Adrenal gland (tissue), 12 donors: ENCODE results near the gene CPTP. TPM values are rescaled to one million over a fixed set of nuclear protein-coding genes. Genes with fewer than 3 reads are reported as not detected.

Source experiments
- DNase-seq, 7 donors: peaks; one replicate each; pipeline ENCODE4 v3.0.0-alpha.2; 2019 to 2020
- H3K27ac ChIP-seq, 5 donors: fragments of 200-600 bp; sonication (generic) in 4 of 5; 1 replicate in 3 of 5; 2 replicates in 2 of 5; pipeline versions ENCODE4 v1.5.1 to v1.8.0; 2016 to 2020; ENCODE audit warnings: mild to moderate bottlenecking in 1 of 5
- H3K27me3 ChIP-seq: fragments of 200-600 bp; 2 replicates; pipeline ENCODE4 v1.8.0; 2021
- H3K36me3 ChIP-seq, 2 donors: fragments of 200-600 bp; replicated peaks in 1 of 2; 1 replicate in 1 of 2; 2 replicates in 1 of 2; pipeline versions ENCODE4 v1.5.1 to v1.8.0; 2018 to 2022
- H3K4me1 ChIP-seq, 2 donors: fragments of 200-600 bp; replicated peaks in 1 of 2; 1 replicate in 1 of 2; 2 replicates in 1 of 2; pipeline versions ENCODE4 v1.5.1 to v1.8.0; 2018 to 2021
- H3K4me3 ChIP-seq, 4 donors: fragments of 200-600 bp; sonication (generic) in 3 of 4; one replicate each; pipeline ENCODE4 v1.5.1; 2016 to 2018
- H3K9me3 ChIP-seq, 3 donors: fragments of 200-600 bp; sonication (generic) in 1 of 3; replicated peaks in 1 of 3; 1 replicate in 2 of 3; 2 replicates in 1 of 3; pipeline versions ENCODE4 v1.5.1 to v1.8.0; 2016 to 2021
- POLR2A ChIP-seq, 2 donors: fragments of 450-650 bp; IDR thresholded peaks; one replicate each; pipeline ENCODE4 v1.6.1; 2017; ENCODE audit warnings: antibody characterized with exemption in 2 of 2, mild to moderate bottlenecking in 2 of 2, moderate library complexity in 1 of 2
- WGBS, 4 donors: extraction: QIAGEN DNeasy Blood & Tissue Kit in 2 of 4; methylation state at CpG; one replicate each; pipeline versions ENCODE4 v1.1.5 to v1.1.7; 2013 to 2017; 5-methylcytosine and 5-hydroxymethylcytosine counted together
- intact Hi-C, 2 donors: fragments of 100-400 bp; cut with DNase I; formaldehyde crosslinking; loops; one replicate each; pipeline versions ENCODE4 v1.14.1 to v1.15.0; 2022 to 2023
- polyA plus RNA-seq, 3 donors: library from polyadenylated mRNA; stranded (reverse); fragments of 200-250 nt in 2 of 3; fragments of 350-450 nt in 1 of 3; fragmentation: Illumina TruSeq in 1 of 3; extraction: RNeasy Lipid Tissue Mini Kit (QIAGEN cat#74804) in 1 of 3; gene quantifications; one replicate each; pipeline ENCODE4 v1.2.3, GENCODE V29; 2013 to 2014
- total RNA-seq, 9 donors: library from RNA; depleted of rRNA in 4 of 9; stranded (reverse); fragments of >200 nt in 4 of 9; fragments of 120-200 nt in 1 of 9; fragmentation: NEBNext Ultra II Directional in 1 of 9; extraction: Animal tissue kit (Norgen Biotek cat#: 25700) in 1 of 9; gene quantifications; one replicate each; pipeline versions ENCODE4 v1.1.0 to v1.2.4, GENCODE V29; 2013 to 2023
- TF ChIP-seq, protein P1 (sequence below), 6 experiments: fragments of 450-650 bp in 4 of 6; fragments of 200-600 bp in 2 of 6; sonication (generic) in 1 of 6; IDR thresholded peaks; 1 replicate in 5 of 6; 2 replicates in 1 of 6; pipeline versions ENCODE4 v1.5.1 to v1.8.0; 2016 to 2021; ENCODE audit warnings: antibody characterized with exemption in 6 of 6, mild to moderate bottlenecking in 2 of 6, moderate library complexity in 1 of 6
- donor health status: healthy with polysubstance abuse.
- donor health status: Bipolar disorder and iron deficiency.
- donor health status: DM: yes; HTN: yes; CAD: no.
- donor health status: DM: no; HTN: no; CAD: no.
- donor health status: DM: no; HTN: no; CAD: no.
- donor health status: DM: yes; HTN: yes; CAD: no.

CPTP gene
- total and polyA plus RNA-seq, 12 donors, result 2.9 to 53.0 (median 29.0) TPM

DNA sequence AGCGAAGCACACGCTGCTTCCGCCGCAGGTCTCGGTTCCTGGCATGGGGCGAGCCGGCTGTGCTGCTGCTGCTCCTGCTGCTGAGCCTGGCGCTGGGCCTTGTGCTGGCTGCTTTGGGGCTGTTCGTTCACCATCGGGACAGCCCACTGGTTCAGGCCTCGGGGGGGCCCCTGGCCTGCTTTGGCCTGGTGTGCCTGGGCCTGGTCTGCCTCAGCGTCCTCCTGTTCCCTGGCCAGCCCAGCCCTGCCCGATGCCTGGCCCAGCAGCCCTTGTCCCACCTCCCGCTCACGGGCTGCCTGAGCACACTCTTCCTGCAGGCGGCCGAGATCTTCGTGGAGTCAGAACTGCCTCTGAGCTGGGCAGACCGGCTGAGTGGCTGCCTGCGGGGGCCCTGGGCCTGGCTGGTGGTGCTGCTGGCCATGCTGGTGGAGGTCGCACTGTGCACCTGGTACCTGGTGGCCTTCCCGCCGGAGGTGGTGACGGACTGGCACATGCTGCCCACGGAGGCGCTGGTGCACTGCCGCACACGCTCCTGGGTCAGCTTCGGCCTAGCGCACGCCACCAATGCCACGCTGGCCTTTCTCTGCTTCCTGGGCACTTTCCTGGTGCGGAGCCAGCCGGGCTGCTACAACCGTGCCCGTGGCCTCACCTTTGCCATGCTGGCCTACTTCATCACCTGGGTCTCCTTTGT, 9.1 kb downstream of the CPTP start:
- DNase-seq, result peak in 1 of 7 donors; percentile 50
- no peak overlapping the region for H3K4me3 ChIP-seq
- intact Hi-C loops, result no loop called here
- TF ChIP-seq, protein P1, sequence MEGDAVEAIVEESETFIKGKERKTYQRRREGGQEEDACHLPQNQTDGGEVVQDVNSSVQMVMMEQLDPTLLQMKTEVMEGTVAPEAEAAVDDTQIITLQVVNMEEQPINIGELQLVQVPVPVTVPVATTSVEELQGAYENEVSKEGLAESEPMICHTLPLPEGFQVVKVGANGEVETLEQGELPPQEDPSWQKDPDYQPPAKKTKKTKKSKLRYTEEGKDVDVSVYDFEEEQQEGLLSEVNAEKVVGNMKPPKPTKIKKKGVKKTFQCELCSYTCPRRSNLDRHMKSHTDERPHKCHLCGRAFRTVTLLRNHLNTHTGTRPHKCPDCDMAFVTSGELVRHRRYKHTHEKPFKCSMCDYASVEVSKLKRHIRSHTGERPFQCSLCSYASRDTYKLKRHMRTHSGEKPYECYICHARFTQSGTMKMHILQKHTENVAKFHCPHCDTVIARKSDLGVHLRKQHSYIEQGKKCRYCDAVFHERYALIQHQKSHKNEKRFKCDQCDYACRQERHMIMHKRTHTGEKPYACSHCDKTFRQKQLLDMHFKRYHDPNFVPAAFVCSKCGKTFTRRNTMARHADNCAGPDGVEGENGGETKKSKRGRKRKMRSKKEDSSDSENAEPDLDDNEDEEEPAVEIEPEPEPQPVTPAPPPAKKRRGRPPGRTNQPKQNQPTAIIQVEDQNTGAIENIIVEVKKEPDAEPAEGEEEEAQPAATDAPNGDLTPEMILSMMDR (IDR thresholded peaks at IDR 0.05), result peak in 1 of 6 experiments; percentile 13
- no peak for TF ChIP-seq POLR2A (IDR thresholded peaks at IDR 0.05)
- no peaks in the 10 kb centered on the region for H3K27me3 ChIP-seq
- no peaks in the 10 kb centered on the region for H3K9me3 ChIP-seq
- WGBS, 4 donors, result 62 to 72% (median 67%) methylated on average over 10 to 36 of the region's 36 CpGs; no CpG with 5 or more reads in 1 of the 4 donors
- H3K4me1 ChIP-seq, result peaks cover 0 to 12% of the 10 kb centered on the region in 2 donors
- no peak overlapping the region for H3K27ac ChIP-seq
- H3K36me3 ChIP-seq, result peaks cover 0 to 9% of the 10 kb centered on the region in 2 donors

DNA sequence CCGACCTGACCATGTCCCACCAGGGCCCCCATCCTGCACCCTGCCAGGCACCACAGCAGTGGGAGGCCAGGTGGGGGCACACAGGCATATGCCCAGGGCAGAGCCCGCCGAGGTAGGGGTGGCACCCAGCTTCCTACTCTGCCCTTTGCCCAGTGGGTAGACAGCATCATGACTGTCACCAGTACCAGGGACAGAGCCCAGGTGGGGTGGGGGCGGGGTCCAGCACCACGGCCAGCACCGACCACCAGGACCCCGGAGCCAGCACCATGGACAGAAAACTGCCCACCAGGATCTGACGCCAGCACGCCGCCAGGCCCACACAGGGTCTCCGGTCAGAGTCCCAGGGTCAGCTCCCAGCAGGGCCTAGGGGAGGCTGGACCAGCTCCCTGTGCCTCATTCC, 10.2 kb downstream of the CPTP start:
- Histone ChIP-seq H3K4me3 (no peak overlapping the region), H3K9me3 (no peaks in the 10 kb centered on the region), H3K4me1 (peaks cover 0 to 12% of the 10 kb centered on the region in 2 donors), H3K27ac (no peak overlapping the region), H3K36me3 (peaks cover 0 to 19% of the 10 kb centered on the region in 2 donors), H3K27me3 (no peaks in the 10 kb centered on the region)
- no peak for TF ChIP-seq POLR2A (IDR thresholded peaks at IDR 0.05)
- TF ChIP-seq, protein P1 (IDR thresholded peaks at IDR 0.05), result no peak
- DNase-seq, result no peak
- intact Hi-C loops, result no loop called here
- WGBS, 4 donors, result 30 to 66% (median 65%) methylated on average over 2 to 11 of the region's 11 CpGs; no CpG with 5 or more reads in 1 of the 4 donors

DNA sequence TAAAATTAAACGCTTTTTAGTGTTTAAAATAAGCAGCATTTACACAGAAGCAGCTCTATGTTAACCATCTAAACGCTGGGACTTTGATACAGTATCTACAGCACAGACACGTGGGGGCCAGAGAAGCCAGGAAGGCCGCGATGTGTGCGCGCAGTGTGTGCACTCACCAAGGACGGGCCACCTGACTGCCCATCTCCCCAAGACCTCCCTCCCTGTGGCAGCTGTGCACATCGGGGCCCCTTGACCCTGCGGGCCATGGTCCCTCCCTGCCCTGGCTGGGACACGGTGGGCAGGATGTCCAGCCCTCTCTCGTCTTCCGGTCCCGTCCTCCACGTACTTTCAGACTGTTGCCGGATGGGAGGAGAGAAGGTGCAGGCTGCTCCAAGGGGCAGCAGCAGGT, 10.7 kb downstream of the CPTP start:
- no peaks in the 10 kb centered on the region for H3K27me3 ChIP-seq
- 62 to 81% (median 72%) methylated on average over 9 to 16 of the region's 16 CpGs for WGBS, 4 donors
- intact Hi-C loops, result no loop called here
- no peak overlapping the region for H3K27ac ChIP-seq
- no peaks in the 10 kb centered on the region for H3K9me3 ChIP-seq
- H3K4me1 ChIP-seq, result peaks cover 0 to 12% of the 10 kb centered on the region in 2 donors
- no peak overlapping the region for H3K4me3 ChIP-seq
- no peak for DNase-seq
- no peak for TF ChIP-seq POLR2A (IDR thresholded peaks at IDR 0.05)
- TF ChIP-seq, protein P1 (IDR thresholded peaks at IDR 0.05), result no peak
- peaks cover 0 to 23% of the 10 kb centered on the region in 2 donors for H3K36me3 ChIP-seq

DNA sequence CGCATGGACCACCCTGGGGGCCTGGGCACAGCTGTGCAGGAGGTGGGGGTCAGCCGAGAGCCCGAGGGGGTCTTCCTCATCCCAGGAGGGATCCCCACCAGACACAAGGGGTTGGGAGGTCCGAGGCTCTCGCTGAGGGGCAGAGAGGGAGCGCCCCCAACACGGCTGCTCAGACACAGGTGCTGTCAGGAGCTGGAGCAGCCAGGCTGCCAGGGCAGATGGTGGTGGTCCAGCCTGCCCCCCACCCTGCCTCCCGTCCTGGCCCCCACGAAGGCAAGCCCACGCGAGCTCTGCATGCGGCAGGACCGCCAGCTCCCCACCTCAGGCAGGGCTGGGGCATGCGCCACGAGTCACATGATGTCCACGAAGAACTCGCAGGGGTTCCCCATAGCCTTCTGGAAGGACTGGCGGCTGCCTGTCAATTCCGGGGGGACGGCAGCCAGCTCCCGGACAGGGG, 11.2 kb downstream of the CPTP start:
- Histone ChIP-seq H3K4me1 (peaks cover 0 to 7% of the 10 kb centered on the region in 2 donors), H3K36me3 (peaks cover 0 to 25% of the 10 kb centered on the region in 2 donors), H3K4me3 (no peak overlapping the region), H3K27ac (no peak overlapping the region), H3K9me3 (no peaks in the 10 kb centered on the region), H3K27me3 (no peaks in the 10 kb centered on the region)
- no peak for TF ChIP-seq POLR2A (IDR thresholded peaks at IDR 0.05)
- TF ChIP-seq, protein P1 (IDR thresholded peaks at IDR 0.05), result no peak
- no peak for DNase-seq
- intact Hi-C loops, result no loop called here
- 83 to 96% (median 85%) methylated on average over 1 to 21 of the region's 21 CpGs for WGBS, 4 donors
